K562 (cell line): ENCODE data around the gene ZNF428. TPM values are rescaled to one million over a fixed set of nuclear protein-coding genes. Genes with fewer than 3 reads are reported as not detected.

Experiments used
- CCNT2 ChIP-seq: IDR thresholded peaks from 2 replicates; pipeline ENCODE4 v1.6.1; 2011; ENCODE audit warnings: borderline replicate concordance, low read depth, mild to moderate bottlenecking, moderate library complexity, mixed read lengths, low read length; ENCODE audit not compliant: insufficient read length; ENCODE audit errors: extremely low read depth
- ESRRA ChIP-seq: fragments of 450-650 bp; IDR thresholded peaks from 2 replicates; pipeline ENCODE4 v1.6.1; 2014; ENCODE audit warnings: low read depth, mild to moderate bottlenecking, moderate library complexity, borderline replicate concordance
- ETS1 ChIP-seq: conservative IDR thresholded peaks from 2 replicates; pipeline ENCODE4 v1.6.1; 2011; ENCODE audit warnings: low read depth, mild to moderate bottlenecking, low read length; ENCODE audit not compliant: control insufficient read depth
- EZH2 ChIP-seq: IDR thresholded peaks from 2 replicates; pipeline ENCODE4 v1.6.1; 2012; ENCODE audit warnings: low read depth, mild to moderate bottlenecking, inconsistent platforms, low read length, borderline replicate concordance
- GATAD2A ChIP-seq: fragments of 450-650 bp; IDR thresholded peaks from 2 replicates; pipeline ENCODE4 v1.6.1; 2017
- GATAD2B ChIP-seq: fragments of 450-650 bp; IDR thresholded peaks from 2 replicates; pipeline ENCODE4 v1.6.1; 2017; ENCODE audit warnings: mild to moderate bottlenecking, borderline replicate concordance
- GTF2F1 ChIP-seq: IDR thresholded peaks from 2 replicates; pipeline ENCODE4 v1.6.1; 2011; ENCODE audit warnings: low read depth, low read length, improper control_type of control experiment
- KLF13 ChIP-seq: fragments of 450-650 bp; IDR thresholded peaks from 2 replicates; pipeline ENCODE4 v1.6.1; 2016; ENCODE audit warnings: missing genetic modification characterization, low read depth, mild to moderate bottlenecking, missing compliant biosample characterization, moderate library complexity, borderline replicate concordance
- MCM2 ChIP-seq: fragments of 450-650 bp; IDR thresholded peaks from 2 replicates; pipeline ENCODE4 v1.6.1; 2017; ENCODE audit warnings: low read depth, mild to moderate bottlenecking
- PHB ChIP-seq: fragments of 250-450 bp; sonication (Bioruptor Pico); IDR thresholded peaks from 2 replicates; pipeline ENCODE4 v1.5.0; 2021
- RHOXF2B ChIP-seq: fragments of 250-450 bp; sonication (Bioruptor Pico); conservative IDR thresholded peaks from 2 replicates; pipeline ENCODE4 v1.5.1; 2021
- SAP30 ChIP-seq: fragments of 200-600 bp; sonication (generic); IDR thresholded peaks from 2 replicates; pipeline ENCODE4 v1.6.1; 2012; ENCODE audit warnings: borderline replicate concordance, low read depth, mild to moderate bottlenecking, moderate library complexity, low read length, control low read depth, inconsistent platforms; ENCODE audit not compliant: insufficient read depth, poor library complexity, severe bottlenecking
- SIX5 ChIP-seq, 2 experiments: IDR thresholded peaks; 2 replicates each; pipeline ENCODE4 v1.6.1; 2011; ENCODE audit warnings: low read length in 2 of 2, borderline replicate concordance in 1 of 2, low read depth in 1 of 2, mild to moderate bottlenecking in 1 of 2, moderate library complexity in 1 of 2; ENCODE audit not compliant: insufficient read depth in 1 of 2
- SP1 ChIP-seq: sonication (generic); formaldehyde crosslinking; IDR thresholded peaks from 2 replicates; pipeline ENCODE4 v1.8.1; 2022; ENCODE audit warnings: mild to moderate bottlenecking, missing genetic modification reagents
- TAF15 ChIP-seq: fragments of 200-400 bp; formaldehyde crosslinking; IDR thresholded peaks from 2 replicates; pipeline ENCODE4 v1.6.1; 2017; ENCODE audit warnings: mild to moderate bottlenecking, low read depth, low read length, moderate library complexity
- TOE1 ChIP-seq, 2 experiments: fragments of 450-650 bp in 1 of 2; sonication (generic) in 1 of 2; formaldehyde crosslinking in 1 of 2; IDR thresholded peaks; 2 replicates each; pipeline versions ENCODE4 v1.7.1 to v1.8.0; 2016 to 2022; ENCODE audit warnings: borderline replicate concordance in 2 of 2, mild to moderate bottlenecking in 2 of 2, antibody characterized with exemption in 1 of 2, inconsistent platforms in 1 of 2, low read depth in 1 of 2, missing genetic modification reagents in 1 of 2, moderate library complexity in 1 of 2
- U2AF1 ChIP-seq: fragments of 200-400 bp; formaldehyde crosslinking; optimal IDR thresholded peaks from 2 replicates; pipeline ENCODE3; 2017; ENCODE audit warnings: mild to moderate bottlenecking, low read depth, low read length, moderate library complexity
- ZBTB8A ChIP-seq: fragments of 450-650 bp; IDR thresholded peaks from 2 replicates; pipeline ENCODE4 v1.6.1; 2018; ENCODE audit warnings: mild to moderate bottlenecking, moderate library complexity; ENCODE audit not compliant: partially characterized antibody
- ZNF12 ChIP-seq: sonication (generic); formaldehyde crosslinking; IDR thresholded peaks from 2 replicates; pipeline ENCODE4 v1.4.0; 2020; ENCODE audit warnings: mild to moderate bottlenecking, missing genetic modification reagents
- ZNF3 ChIP-seq: fragments of 250-450 bp; sonication (Bioruptor Pico); IDR thresholded peaks from 2 replicates; pipeline ENCODE4 v1.5.0; 2021; ENCODE audit warnings: mild to moderate bottlenecking, moderate library complexity
- ZNF431 ChIP-seq: sonication (generic); formaldehyde crosslinking; IDR thresholded peaks from 2 replicates; pipeline ENCODE4 v1.8.0; 2022; ENCODE audit warnings: mild to moderate bottlenecking, missing genetic modification reagents
- ZZZ3 ChIP-seq: fragments of 450-650 bp; IDR thresholded peaks from 2 replicates; pipeline ENCODE4 v1.6.1; 2016; ENCODE audit warnings: antibody characterized with exemption, mild to moderate bottlenecking, moderate library complexity
- polyA plus RNA-seq, 8 experiments: library from polyadenylated mRNA; depleted of rRNA in 4 of 8; stranded (reverse) in 5 of 8; unstranded in 3 of 8; fragments of >200 nt; fragmentation: Nextera tagmentation in 2 of 8; fragmentation: Illumina TruSeq in 1 of 8; extraction: Ambion mirVana in 2 of 8; extraction: Trizol in 1 of 8; gene quantifications; 2 replicates each; pipeline versions ENCODE4 v1.2.1 to v1.2.3, GENCODE V29; 2011 to 2014; ENCODE audit warnings: inconsistent platforms in 1 of 8, missing spikeins in 1 of 8
- total RNA-seq, 7 experiments: library from RNA; depleted of rRNA in 6 of 7; stranded (reverse); fragments of >200 nt in 6 of 7; fragmentation: Illumina TruSeq in 2 of 7; extraction: Trizol in 2 of 7; gene quantifications; 2 replicates each; pipeline versions ENCODE4 v1.2.1 to v1.2.3, GENCODE V29; 2011 to 2021; ENCODE audit warnings: low replicate concordance in 1 of 7
- TF ChIP-seq, protein P1 (sequence below): fragments of 250-450 bp; sonication (Bioruptor Pico); IDR thresholded peaks from 2 replicates; pipeline ENCODE4 v1.4.0; 2020; ENCODE audit warnings: mild to moderate bottlenecking
- TF ChIP-seq, protein P2 (sequence below): sonication (generic); formaldehyde crosslinking; IDR thresholded peaks from 2 replicates; pipeline ENCODE4 v1.8.1; 2023; ENCODE audit warnings: mild to moderate bottlenecking, missing genetic modification reagents

Gene ZNF428
- total and polyA plus RNA-seq, 9 of the 15 experiments (the other 6 are each of a cell fraction or from before 2014, with no cell fraction given), result 0.15 to 85.7 (median 15.9) TPM

DNA sequence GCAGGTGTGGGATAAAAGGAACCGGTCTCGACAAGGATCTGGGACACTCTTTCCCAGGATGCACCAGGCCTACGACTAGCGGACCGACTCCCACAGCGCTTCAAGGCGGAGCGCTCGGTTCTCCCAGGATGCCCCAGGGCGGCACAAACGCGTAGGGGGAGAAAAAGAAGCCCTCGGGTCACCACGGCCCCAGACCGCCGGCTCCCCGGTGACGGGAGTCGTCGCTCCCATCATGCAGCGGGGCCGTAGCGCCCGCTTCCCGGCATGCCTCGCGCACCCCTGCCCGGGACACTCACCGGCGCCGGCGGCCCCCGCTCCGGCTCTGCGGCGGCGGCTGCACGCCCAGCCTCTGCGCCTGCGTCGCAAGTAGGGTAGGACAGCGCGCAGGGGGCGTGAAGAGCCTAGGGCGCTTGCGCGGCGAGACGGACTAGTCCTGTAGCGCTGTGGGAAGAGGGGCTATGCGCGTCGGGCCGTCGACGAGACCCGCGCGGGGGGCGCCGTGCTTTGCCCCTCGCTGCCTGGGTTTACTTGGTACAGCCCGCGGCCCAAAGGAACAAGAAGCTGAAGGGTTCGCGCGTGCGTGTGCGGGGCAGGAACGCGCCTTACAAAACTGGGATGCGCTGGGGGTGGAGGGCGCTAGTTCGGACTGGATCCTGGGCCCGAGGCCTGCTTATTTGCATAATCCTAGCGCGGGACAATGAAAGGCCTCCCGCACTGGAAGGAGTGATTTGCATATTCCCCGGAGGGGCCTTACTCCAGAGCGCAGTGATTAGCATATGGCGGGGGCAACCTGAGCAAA, at the start of gene ZNF428 (continued):
- TF ChIP-seq GTF2F1 (peak; percentile 68), U2AF1 (peak; percentile 25), ZNF12 (no peak; the same call in 1 of the 2 replicates), ESRRA (0 out of 2 replicates have a peak, but pooled peaks have one; percentile 32), KLF13 (tag) (peak; percentile 74), RHOXF2B (CRISPR knock-in tag) (no peak), GATAD2A (no peak), ZZZ3 (no peak), ZNF3 (no peak), MCM2 (no peak), ZNF431 (CRISPR knock-in tag) (no peak), SIX5 (IDR thresholded peaks at IDR 0.05; ENCODE audit: borderline replicate concordance in 1 of 2, insufficient read depth in 1 of 2, low read depth in 1 of 2, low read length in 2 of 2) (no peak), TAF15 (no peak), ZBTB8A (no peak), SP1 (CRISPR knock-in tag) (peak; percentile 68), SAP30 (no peak), TOE1 (IDR thresholded peaks at IDR 0.05; ENCODE audit: borderline replicate concordance) (no peak), TOE1 (CRISPR knock-in tag; IDR thresholded peaks at IDR 0.05; ENCODE audit: borderline replicate concordance, low read depth) (no peak), PHB (CRISPR knock-in tag) (0 out of 2 replicates have a peak, but pooled peaks have one; percentile 17), ETS1 (peak; percentile 53; the same call in 1 of the 2 replicates), EZH2 (no peak), GATAD2B (0 out of 2 replicates have a peak, but pooled peaks have one; percentile 46), CCNT2 (peak; percentile 79)
- TF ChIP-seq, protein P1, sequence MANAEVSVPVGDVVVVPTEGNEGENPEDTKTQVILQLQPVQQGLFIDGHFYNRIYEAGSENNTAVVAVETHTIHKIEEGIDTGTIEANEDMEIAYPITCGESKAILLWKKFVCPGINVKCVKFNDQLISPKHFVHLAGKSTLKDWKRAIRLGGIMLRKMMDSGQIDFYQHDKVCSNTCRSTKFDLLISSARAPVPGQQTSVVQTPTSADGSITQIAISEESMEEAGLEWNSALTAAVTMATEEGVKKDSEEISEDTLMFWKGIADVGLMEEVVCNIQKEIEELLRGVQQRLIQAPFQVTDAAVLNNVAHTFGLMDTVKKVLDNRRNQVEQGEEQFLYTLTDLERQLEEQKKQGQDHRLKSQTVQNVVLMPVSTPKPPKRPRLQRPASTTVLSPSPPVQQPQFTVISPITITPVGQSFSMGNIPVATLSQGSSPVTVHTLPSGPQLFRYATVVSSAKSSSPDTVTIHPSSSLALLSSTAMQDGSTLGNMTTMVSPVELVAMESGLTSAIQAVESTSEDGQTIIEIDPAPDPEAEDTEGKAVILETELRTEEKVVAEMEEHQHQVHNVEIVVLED (CRISPR knock-in tag), result peak; percentile 53
- TF ChIP-seq, protein P2, sequence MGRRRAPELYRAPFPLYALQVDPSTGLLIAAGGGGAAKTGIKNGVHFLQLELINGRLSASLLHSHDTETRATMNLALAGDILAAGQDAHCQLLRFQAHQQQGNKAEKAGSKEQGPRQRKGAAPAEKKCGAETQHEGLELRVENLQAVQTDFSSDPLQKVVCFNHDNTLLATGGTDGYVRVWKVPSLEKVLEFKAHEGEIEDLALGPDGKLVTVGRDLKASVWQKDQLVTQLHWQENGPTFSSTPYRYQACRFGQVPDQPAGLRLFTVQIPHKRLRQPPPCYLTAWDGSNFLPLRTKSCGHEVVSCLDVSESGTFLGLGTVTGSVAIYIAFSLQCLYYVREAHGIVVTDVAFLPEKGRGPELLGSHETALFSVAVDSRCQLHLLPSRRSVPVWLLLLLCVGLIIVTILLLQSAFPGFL (CRISPR knock-in tag), result no peak
